Vagina (tissue), 2 donors: ENCODE data around the gene TTC23. TPM values are rescaled to one million over a fixed set of nuclear protein-coding genes. Genes with fewer than 3 reads are reported as not detected.

ENCODE experiments used
- DNase-seq, 2 donors: peaks; one replicate each; pipeline ENCODE4 v3.0.0-alpha.2; 2017; ENCODE audit errors: extremely low spot score in 2 of 2
- H3K27ac ChIP-seq: fragments of 200-600 bp; sonication (generic); one replicate; pipeline ENCODE4 v1.5.1; 2019
- H3K27me3 ChIP-seq: fragments of 200-600 bp; sonication (generic); one replicate; pipeline ENCODE4 v1.5.1; 2019
- H3K36me3 ChIP-seq, 2 donors: fragments of 200-600 bp; sonication (generic); one replicate each; pipeline ENCODE4 v1.5.1; 2017 to 2019
- H3K4me1 ChIP-seq: fragments of 200-600 bp; sonication (generic); one replicate; pipeline ENCODE4 v1.5.1; 2019
- H3K4me3 ChIP-seq, 2 donors: fragments of 200-600 bp; sonication (generic); 1 replicate in 1 of 2; 2 replicates in 1 of 2; pipeline ENCODE4 v1.5.1; 2016 to 2019
- H3K9me3 ChIP-seq: fragments of 200-600 bp; sonication (generic); one replicate; pipeline ENCODE4 v1.5.1; 2019
- POLR2A ChIP-seq, 2 donors: fragments of 450-650 bp; IDR thresholded peaks; one replicate each; pipeline ENCODE4 v1.6.1; 2017; ENCODE audit warnings: antibody characterized with exemption in 2 of 2, mild to moderate bottlenecking in 2 of 2, moderate library complexity in 2 of 2
- POLR2AphosphoS5 ChIP-seq, 2 donors: sonication (generic); formaldehyde crosslinking; IDR thresholded peaks; one replicate each; pipeline ENCODE4 v1.9.0; 2017; ENCODE audit warnings: antibody characterized with exemption in 2 of 2, mild to moderate bottlenecking in 2 of 2, low read depth in 1 of 2; ENCODE audit not compliant: insufficient read depth in 1 of 2
- intact Hi-C: fragments of 100-400 bp; cut with DNase I; formaldehyde crosslinking; loops from one replicate; pipeline ENCODE4 v1.15.1; 2023
- total RNA-seq: library from RNA; depleted of rRNA; stranded (reverse); fragments of >200 nt; gene quantifications from one replicate; pipeline ENCODE4 v1.2.3, GENCODE V29; 2016
- TF ChIP-seq, protein P1 (sequence below), 3 experiments: fragments of 450-650 bp in 2 of 3; fragments of 200-600 bp in 1 of 3; sonication (generic) in 1 of 3; IDR thresholded peaks; one replicate each; pipeline ENCODE4 v1.5.1; 2017 to 2019; ENCODE audit warnings: antibody characterized with exemption in 3 of 3, mild to moderate bottlenecking in 2 of 3, moderate library complexity in 2 of 3

TTC23 gene
- total RNA-seq, 1 donor from 2014 or later: 64.1 TPM

DNA sequence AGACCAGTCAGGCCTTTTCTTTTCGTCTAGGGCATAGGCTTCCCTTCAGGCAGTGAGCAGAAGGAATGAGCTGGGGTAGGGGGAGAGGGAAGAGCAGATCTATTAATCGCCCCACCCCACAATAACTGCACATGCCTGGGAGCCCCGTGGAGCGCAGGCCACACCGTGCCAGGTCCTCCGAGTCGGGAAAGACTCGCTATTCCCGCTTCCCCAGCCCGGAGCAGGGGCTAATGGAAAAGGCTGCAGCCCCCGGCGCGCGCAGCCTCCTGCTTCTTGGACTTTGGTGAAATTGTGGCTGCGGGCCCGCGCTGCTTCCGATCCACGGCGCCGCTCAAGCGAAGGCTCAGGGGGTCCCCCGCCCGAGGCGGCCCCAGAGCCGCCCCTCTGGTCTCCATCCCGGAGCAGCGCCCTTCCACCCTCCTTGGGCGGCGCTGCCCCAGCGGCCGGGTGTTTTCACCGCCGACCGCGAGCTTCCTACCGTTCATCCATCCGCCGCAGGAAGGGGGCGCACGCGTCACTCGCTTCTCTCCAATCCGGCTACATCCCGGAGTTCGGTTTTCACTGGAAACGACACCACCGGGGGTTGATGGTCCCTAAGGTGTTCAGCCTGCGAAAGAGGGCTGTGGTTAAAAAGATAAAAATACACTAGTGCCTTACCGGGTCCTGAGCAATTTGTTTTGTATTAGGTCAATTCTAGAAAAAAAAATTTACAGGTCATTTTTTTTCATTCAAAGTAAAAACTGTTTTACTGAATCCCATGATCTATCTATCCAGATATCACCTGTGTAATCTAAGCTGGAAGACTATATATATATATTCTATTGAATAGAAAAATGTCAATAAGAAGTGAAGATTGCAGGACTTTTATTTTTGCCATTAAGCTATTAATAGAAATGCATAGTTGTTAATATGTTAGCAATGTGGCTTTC is 148.9 kb downstream of the TTC23 start:
- Histone ChIP-seq H3K4me1 (peaks cover 5% of the 10 kb centered on the region), H3K9me3 (no peaks in the 10 kb centered on the region), H3K27me3 (no peaks in the 10 kb centered on the region), H3K4me3 (peak overlapping the region; percentile 29 to 49), H3K27ac (no peak overlapping the region), H3K36me3 (no peaks in the 10 kb centered on the region)
- TF ChIP-seq POLR2AphosphoS5 (IDR thresholded peaks at IDR 0.05; ENCODE audit: insufficient read depth in 1 of 2, low read depth in 1 of 2) (peak in 1 of 2 donors; percentile 40), POLR2A (IDR thresholded peaks at IDR 0.05) (no peak)
- TF ChIP-seq, protein P1, sequence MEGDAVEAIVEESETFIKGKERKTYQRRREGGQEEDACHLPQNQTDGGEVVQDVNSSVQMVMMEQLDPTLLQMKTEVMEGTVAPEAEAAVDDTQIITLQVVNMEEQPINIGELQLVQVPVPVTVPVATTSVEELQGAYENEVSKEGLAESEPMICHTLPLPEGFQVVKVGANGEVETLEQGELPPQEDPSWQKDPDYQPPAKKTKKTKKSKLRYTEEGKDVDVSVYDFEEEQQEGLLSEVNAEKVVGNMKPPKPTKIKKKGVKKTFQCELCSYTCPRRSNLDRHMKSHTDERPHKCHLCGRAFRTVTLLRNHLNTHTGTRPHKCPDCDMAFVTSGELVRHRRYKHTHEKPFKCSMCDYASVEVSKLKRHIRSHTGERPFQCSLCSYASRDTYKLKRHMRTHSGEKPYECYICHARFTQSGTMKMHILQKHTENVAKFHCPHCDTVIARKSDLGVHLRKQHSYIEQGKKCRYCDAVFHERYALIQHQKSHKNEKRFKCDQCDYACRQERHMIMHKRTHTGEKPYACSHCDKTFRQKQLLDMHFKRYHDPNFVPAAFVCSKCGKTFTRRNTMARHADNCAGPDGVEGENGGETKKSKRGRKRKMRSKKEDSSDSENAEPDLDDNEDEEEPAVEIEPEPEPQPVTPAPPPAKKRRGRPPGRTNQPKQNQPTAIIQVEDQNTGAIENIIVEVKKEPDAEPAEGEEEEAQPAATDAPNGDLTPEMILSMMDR (IDR thresholded peaks at IDR 0.05): peak; percentile 60 to 86 (median 79)
- intact Hi-C loops: no loop called here
- DNase-seq: peak in 1 of 2 donors; percentile 67

DNA sequence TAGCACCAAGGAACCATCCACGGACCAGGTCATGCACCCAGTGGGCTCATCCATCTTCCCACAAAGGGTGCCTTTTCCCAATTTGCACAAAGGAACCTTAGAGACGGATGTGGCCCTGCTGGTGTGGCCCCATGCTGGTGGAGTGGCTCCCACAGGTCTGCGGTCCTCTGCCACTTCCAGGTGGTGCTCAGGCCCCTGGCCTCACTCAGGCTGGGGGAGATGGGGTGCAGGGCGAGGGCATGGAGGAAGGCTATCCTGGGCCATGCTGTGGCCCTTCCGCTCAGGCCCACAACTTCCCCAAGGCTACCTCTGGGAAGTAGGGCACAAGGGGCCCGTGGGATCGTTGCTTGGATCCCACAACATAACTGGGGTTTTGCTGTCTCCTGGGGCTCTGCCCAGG is 149.7 kb downstream of the TTC23 start:
- H3K36me3 ChIP-seq: no peaks in the 10 kb centered on the region
- TF ChIP-seq, protein P1 (IDR thresholded peaks at IDR 0.05): no peak
- TF ChIP-seq POLR2A (IDR thresholded peaks at IDR 0.05) (no peak), POLR2AphosphoS5 (IDR thresholded peaks at IDR 0.05; ENCODE audit: insufficient read depth in 1 of 2, low read depth in 1 of 2) (no peak)
- H3K9me3 ChIP-seq: no peaks in the 10 kb centered on the region
- H3K4me3 ChIP-seq: no peak overlapping the region
- no peaks in the 10 kb centered on the region for H3K27me3 ChIP-seq
- intact Hi-C loops: no loop called here
- H3K4me1 ChIP-seq: peaks cover 5% of the 10 kb centered on the region
- DNase-seq: no peak
- no peak overlapping the region for H3K27ac ChIP-seq

DNA sequence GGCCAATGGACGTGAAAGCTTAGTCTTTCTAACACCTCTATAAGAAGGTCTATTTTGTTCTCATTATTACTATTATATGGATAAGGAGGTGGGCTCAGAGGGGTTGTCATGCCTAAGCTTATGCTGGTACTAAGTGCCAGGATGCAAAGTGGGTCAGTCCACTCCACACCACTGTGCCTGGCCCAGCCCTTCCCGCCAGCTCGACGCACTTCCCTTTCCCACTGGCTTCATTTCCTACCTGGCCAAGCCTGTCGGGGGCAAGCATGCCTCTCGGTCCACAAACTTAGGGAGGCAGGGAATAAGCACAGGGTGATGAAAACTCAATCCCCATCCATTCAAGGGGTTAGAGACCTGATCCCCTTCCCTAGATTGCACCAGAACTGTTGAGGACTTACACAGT is 150.4 kb downstream of the TTC23 start:
- intact Hi-C loops: no loop called here
- no peaks in the 10 kb centered on the region for H3K36me3 ChIP-seq
- no peak for TF ChIP-seq POLR2A (IDR thresholded peaks at IDR 0.05)
- no peak overlapping the region for H3K4me3 ChIP-seq
- peaks cover 5% of the 10 kb centered on the region for H3K4me1 ChIP-seq
- peak in 1 of 2 donors; percentile 58 for DNase-seq
- H3K9me3 ChIP-seq: no peaks in the 10 kb centered on the region
- H3K27ac ChIP-seq: no peak overlapping the region
- no peaks in the 10 kb centered on the region for H3K27me3 ChIP-seq

DNA sequence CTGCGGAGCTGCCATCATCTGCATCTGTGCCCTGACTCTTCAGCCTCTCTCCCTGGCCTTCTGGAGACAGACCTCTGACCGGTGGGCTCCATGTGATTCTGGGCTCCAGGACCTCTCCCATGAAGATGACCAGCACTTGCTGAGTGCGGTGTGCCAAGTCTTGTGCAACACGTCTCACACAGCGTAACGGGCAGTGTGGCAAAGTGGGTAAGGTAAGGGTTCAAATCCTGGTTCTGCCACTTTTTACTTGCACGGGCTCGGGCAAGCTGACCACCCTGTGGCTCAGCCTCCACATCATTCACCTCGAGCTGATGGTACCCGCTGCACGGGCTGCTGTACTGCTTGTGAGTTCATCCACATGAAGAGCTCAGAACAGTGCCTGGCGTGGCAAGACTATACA is 151.0 kb downstream of the TTC23 start:
- Histone ChIP-seq H3K36me3 (no peaks in the 10 kb centered on the region), H3K4me3 (no peak overlapping the region), H3K27ac (no peak overlapping the region), H3K27me3 (no peaks in the 10 kb centered on the region), H3K4me1 (peaks cover 5% of the 10 kb centered on the region), H3K9me3 (no peaks in the 10 kb centered on the region)
- TF ChIP-seq POLR2A (IDR thresholded peaks at IDR 0.05) (no peak), POLR2AphosphoS5 (IDR thresholded peaks at IDR 0.05; ENCODE audit: insufficient read depth in 1 of 2, low read depth in 1 of 2) (no peak)
- TF ChIP-seq, protein P1 (IDR thresholded peaks at IDR 0.05): no peak
- no peak for DNase-seq
- intact Hi-C loops: no loop called here

DNA sequence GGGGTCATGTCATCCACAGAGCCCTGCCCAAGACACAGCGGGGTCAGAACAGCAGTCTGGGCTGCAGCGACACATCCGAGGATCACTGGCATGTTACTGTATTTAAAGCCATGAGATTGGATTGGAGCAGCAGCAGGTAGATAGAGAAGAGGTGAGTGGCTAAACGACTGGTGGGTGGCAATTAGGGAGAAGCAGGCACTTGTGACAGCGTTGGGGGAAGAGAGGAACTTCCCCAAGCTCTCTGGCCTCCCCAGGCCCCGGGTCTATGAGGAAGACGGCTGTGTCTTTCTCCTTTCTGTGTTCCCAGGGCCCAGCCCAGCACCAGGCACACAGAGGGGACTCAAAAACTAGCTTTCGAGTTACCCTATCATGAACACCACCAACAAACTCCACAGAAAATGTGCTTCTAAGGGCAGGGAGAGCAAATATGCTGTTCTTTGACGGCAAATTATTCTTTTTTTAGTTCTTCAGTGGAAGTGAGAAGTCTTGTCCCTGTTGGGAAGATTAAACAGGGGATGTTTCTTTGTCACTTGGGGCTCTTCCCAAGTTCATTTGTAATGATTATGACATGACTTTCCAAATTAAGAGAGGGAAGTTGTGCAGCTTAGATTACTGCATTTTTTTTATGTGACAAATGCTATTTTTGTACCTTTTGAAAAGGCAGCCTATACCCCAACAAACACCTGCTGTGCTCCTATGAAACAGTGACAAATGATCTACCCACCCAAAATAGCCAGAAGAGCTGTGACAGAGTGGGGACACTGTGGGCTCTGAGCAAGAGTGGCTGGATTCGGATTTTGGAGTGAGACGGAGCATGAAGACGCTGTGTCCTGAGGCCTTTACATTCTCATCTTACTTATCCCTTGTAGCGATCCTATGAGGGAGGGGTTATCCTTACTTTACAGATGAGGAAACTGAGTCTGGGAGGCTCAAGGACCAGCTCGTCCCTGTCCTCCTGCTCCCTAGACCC is 151.7 kb downstream of the TTC23 start:
- TF ChIP-seq, protein P1 (IDR thresholded peaks at IDR 0.05): no peak
- no peak for TF ChIP-seq POLR2AphosphoS5 (IDR thresholded peaks at IDR 0.05; ENCODE audit: insufficient read depth in 1 of 2, low read depth in 1 of 2)
- no peak for TF ChIP-seq POLR2A (IDR thresholded peaks at IDR 0.05)
- DNase-seq: peak in 1 of 2 donors; percentile 67
- H3K27ac ChIP-seq: no peak overlapping the region
- H3K4me1 ChIP-seq: peaks cover 5% of the 10 kb centered on the region
- no peak overlapping the region for H3K4me3 ChIP-seq
- H3K9me3 ChIP-seq: no peaks in the 10 kb centered on the region
- no peaks in the 10 kb centered on the region for H3K27me3 ChIP-seq
- H3K36me3 ChIP-seq: no peaks in the 10 kb centered on the region
- intact Hi-C loops: no loop called here
